CD4-positive, alpha-beta T cell treated with Interleukin-6 for 4 hours (primary cell): ENCODE results near the gene SUN1.
"Not testable (repeated sequence)": the region's sequence is repeated elsewhere in the genome, so short reads cannot be mapped to it uniquely, and the experiment has no call there.

Experiments
- DNase-seq: peaks from one replicate; pipeline ENCODE4 v3.0.0-alpha.2; 2020; ENCODE audit warnings: mixed read lengths

SUN1 gene

GRCh38 chr7:803796-804195 lies 28.5 kb upstream of the SUN1 start:
- DNase-seq: not testable (repeated sequence)

GRCh38 chr7:805261-805660 lies 27.0 kb upstream of the SUN1 start:
- no peak for DNase-seq

- peak; percentile 16 for DNase-seq
Measured at GRCh38 chr7:815284-816216, 16.7 kb upstream of the SUN1 start.

- peak; percentile 98 for DNase-seq
Measured at GRCh38 chr7:816300-816750, 16.0 kb upstream of the SUN1 start.

GRCh38 chr7:816751-817671 lies 15.3 kb upstream of the SUN1 start:
- DNase-seq: peak; percentile 36

GRCh38 chr7:818031-818699 lies 14.1 kb upstream of the SUN1 start:
- DNase-seq: no peak

- no peak for DNase-seq
Measured at GRCh38 chr7:820341-820740, 11.9 kb upstream of the SUN1 start.

GRCh38 chr7:821688-822087 lies 10.6 kb upstream of the SUN1 start:
- DNase-seq: no peak

GRCh38 chr7:822692-823276 lies 9.5 kb upstream of the SUN1 start:
- no peak for DNase-seq

- no peak for DNase-seq
Measured at GRCh38 chr7:823649-824048, 8.6 kb upstream of the SUN1 start.

- DNase-seq: no peak
Measured at GRCh38 chr7:824081-824480, 8.2 kb upstream of the SUN1 start.

GRCh38 chr7:824664-825063 lies 7.6 kb upstream of the SUN1 start:
- no peak for DNase-seq

GRCh38 chr7:825386-825785 lies 6.9 kb upstream of the SUN1 start:
- no peak for DNase-seq

- no peak for DNase-seq
Measured at GRCh38 chr7:826230-826917, 5.9 kb upstream of the SUN1 start.

GRCh38 chr7:828793-829561 lies 3.3 kb upstream of the SUN1 start:
- DNase-seq: no peak

GRCh38 chr7:830069-830468 lies 2.2 kb upstream of the SUN1 start:
- no peak for DNase-seq

GRCh38 chr7:831596-832166 lies 595 bp upstream of the SUN1 start:
- DNase-seq: peak; percentile 54

- no peak for DNase-seq
Measured at GRCh38 chr7:832968-833424, 720 bp downstream of the SUN1 start.

GRCh38 chr7:833601-834258 lies 1.5 kb downstream of the SUN1 start:
- DNase-seq: no peak

- no peak for DNase-seq
Measured at GRCh38 chr7:834277-834676, 2.0 kb downstream of the SUN1 start.
